ENCODE data around the gene MYCL.
"Not testable (repeated sequence)": the region's sequence is repeated elsewhere in the genome, so short reads cannot be mapped to it uniquely, and the experiment has no call there.

MYCL gene

DNA sequence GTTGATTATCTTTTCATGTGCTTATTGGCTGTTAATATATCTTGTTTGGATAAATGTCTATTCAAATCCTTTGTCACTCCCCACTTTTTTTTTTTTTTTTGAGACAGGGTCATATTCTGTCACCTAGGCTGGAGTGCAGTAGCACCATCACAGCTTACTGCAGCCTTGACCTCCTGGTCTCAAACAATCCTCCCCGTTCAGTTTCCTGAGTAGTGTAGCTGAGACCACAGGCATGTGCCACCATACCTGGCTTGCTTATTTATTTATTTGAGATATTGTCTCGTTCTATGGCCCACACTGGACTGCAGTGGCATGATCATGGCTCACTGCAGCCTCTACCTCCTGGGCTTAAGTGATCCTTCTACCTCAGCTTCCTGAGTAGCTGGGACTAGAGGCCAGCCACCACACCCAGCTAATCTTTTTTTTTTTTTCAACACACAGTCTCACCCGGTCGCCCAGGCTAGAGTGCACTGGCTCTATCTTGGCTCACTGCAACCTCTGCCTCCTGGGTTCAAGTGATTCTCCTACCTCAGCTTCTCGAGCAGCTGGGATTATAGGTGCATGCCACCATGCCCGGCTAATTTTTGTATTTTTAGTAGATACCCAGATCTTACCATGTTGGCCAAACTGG lies 13.9 kb upstream of the MYCL start:
- no peak for DNase-seq

DNA sequence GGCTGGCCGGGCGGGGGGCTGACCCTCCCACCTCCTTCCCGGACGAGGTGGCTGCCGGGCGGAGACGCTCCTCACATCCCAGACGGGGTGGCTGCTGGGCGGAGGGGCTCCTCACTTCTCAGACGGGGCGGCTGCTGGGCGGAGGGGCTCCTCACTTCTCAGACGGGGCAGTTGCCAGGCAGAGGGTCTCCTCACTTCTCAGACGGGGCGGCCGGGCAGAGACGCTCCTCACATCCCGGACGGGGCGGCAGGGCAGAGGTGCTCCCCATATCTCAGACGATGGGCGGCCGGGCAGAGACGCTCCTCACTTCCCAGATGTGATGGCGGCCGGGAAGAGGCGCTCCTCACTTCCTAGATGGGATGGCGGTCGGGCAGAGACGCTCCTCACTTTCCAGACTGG lies 11.4 kb upstream of the MYCL start:
- DNase-seq, result not testable (repeated sequence)

DNA sequence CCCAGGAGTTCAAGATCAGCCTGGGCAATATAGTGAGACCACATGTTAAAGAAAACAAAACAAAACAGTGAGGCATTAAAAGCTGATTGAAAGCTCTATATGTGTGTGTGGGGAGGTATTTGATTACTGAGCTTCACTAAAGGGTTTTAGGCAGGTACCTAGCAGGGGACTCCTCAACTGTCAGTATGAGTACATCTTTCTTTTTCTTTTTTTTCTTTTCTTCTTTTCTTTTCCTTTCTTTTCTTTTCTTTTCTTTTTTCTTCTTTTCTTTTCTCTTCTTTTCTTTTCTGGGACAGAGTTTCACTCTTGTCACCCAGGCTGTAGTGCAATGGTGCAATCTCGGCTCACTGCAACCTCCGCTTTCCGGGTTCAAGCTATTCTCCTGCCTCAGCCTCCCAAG lies 8.5 kb upstream of the MYCL start:
- DNase-seq, result no peak

DNA sequence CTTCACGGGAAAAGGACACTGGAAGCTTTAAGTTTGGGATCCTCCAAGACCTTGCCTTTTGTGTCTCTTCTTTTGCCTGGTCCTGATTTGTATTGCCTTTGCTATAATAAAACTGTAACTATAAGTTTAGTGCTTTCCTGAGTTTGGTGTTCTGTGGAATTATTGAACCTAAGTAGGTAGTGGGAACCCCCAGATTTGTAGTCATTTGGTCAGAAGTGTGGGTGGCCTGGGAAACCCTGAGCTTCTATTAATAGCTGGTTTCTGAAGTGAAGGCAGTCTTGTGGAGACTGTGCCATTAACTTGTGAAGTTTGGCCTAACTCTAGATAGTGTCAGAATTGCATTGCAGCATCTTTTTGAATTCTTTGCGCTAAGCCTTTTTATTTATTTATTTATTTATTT lies 6.8 kb upstream of the MYCL start:
- no peak for DNase-seq

DNA sequence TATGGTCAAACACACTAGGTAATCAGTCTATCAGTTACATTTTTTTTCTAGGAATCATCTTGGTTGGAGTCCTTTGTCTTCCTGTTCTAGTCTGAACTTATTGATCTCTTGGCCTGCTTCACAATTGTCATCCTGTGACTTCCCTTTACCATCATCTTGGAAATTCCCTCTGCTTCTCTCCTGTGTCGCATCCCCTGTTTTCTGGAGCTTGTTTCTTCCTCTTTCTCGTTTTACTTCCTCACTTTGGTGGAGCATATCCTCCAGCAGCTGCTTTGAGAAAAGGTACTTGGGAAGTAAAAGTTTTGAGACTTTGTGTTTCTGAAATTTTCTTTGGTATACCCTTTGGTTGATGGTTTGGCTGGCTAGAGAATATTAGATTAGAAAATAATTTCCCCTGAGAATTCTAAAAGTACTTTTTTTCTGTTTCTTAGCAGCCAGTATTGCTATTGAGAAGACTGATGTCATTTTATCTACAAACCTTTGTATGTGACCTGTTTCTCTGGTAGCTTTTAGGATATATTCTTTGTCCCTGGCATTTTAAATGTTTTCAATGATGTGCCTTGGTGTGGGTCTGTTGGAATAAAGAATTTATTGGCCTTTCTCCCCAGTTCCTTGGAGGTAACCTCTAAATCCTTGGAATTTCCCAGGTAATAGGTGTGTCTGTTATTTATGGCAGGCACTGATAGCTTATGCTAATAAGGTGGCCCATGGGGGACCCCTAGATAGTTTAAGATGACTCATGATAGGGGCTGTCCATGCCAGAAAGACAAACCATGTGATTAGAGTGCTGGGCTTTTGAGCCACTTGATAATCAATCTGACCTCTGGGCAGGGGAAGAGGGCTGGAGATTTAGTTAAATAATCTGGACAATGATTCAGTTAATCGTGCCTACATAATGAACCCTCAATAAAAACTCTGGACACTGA lies 6.1 kb upstream of the MYCL start:
- no peak for DNase-seq

DNA sequence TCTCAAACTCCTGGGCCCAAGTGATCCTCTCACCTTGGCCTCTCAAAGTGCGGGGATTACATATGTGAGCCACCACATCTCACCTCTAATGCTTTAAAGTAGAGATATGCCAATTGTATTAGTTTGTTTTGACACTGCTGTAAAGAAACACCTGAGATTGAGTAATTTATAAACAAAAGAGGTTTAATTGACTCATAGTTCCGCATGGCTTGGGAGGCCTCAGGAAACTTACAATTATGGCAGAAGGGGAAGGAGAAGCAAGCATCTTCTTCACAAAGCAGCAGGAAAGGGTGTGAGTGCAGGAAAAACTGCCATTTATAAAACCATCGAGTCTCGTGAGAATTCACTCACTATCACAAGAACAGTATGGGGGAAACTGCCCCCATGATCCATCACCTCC lies 3.5 kb upstream of the MYCL start:
- DNase-seq, result no peak

DNA sequence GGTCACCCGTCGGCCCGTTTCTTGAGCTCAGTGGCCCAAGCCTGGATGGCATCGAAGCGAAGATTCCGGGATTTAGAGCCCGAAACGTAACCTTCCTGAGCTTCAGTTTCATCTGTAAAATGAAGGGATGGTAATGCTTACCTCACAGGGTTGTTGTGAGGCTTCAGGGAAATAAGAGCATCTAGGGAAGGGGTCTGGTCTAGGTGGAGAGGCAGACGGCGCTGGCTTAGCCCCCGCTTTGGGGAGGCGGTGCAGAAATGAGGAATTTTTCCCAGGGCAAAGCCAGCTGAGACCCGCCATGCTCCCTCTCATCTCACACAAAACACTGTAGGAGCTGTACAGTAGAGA lies 717 bp upstream of the MYCL start:
- DNase-seq, result no peak

DNA sequence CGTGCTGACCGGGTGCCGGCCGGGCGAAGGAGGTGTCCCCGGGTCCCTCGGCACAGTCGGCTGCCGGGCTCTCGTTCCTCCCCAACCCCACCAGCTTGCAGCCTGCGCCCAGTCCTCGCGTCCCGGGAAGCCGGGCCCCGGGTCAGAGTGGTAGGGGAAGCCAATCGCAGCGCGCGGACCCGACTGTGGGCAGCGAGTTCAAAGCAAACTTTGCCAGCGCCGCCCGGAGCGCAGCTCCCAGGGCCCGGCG lies 328 bp downstream of the MYCL start:
- DNase-seq, result peak; percentile 79

DNA sequence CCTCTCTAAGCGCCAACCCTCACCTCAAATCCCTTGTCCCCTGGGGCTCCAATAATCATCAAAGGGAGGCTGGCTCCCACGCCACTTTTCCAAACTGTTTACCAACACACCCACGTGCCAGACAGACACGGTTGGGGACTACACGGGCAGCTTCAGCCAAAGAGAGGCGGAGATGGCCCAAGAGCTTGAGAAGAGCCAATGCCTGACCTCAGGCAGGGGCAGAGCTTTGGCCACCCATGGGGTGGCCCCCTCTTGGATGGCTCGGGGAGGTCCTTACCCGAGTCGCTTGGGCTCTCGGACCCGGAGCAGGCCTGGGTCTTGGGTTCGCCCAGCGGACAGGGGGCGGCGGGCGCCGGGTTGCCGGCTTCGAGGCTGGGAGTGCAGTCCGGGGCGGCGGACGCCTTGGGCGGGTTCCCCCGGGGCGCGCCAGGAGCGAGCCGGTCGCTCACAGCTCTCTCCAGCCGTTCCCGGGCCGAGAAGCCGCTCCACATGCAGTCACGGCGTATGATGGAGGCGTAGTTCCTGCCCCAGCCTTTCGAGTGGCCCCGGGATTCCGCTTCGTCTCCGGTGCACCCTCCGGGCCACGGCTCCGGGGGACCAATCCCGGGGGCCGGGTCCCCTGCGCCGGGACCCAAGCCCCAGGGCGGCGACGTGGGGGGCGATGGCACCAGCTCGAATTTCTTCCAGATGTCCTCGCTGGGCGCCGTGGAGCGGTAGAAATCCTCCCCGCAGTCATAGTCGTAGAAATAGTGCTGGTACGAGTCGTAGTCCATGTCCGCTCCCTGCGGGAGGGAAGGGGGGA lies 854 bp downstream of the MYCL start:
- DNase-seq, result peak; percentile 67

DNA sequence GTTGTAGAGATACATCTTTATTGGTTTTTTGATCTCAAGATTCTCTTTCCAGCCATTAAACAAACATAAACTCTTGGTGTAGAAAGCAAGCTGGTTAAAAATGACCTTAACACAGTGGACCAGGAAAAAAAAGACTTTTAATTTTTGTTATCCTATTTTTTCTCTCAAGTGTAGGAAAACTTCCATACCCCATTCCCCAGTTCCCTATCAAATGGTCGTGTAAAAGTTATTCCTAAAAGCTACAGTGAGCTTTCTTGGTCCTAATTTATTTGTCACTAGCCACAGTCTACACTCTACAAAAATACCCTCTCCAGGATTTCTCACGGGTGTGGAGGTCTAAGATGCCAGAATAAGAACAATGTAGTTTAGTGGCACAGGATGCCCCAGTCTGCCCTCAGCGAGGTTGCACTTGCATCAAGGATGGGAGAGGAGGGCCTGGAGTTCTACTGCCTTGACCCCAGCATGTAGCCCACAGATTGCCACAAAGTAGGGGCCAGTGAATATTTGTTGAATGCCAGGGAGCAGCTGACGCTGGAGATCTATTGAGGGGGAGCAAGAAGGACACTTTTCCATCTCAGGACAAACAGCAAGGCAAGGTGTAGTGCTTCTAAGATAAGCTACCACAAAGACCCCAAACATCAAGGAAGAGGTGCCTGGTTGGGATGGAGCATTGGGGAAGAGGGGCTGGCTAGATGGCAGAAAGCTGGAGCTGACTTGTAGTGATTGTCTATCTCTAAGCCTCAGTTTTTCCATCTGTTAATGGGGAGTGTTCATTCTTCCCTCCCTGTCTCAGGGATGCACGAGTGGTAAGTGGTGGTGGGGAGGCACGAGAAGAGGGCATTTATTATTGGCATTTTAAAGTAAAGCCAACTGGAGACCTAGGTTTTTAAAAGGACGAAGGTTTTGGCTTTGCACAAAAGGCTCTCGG lies 1.8 kb downstream of the MYCL start:
- DNase-seq, result no peak

DNA sequence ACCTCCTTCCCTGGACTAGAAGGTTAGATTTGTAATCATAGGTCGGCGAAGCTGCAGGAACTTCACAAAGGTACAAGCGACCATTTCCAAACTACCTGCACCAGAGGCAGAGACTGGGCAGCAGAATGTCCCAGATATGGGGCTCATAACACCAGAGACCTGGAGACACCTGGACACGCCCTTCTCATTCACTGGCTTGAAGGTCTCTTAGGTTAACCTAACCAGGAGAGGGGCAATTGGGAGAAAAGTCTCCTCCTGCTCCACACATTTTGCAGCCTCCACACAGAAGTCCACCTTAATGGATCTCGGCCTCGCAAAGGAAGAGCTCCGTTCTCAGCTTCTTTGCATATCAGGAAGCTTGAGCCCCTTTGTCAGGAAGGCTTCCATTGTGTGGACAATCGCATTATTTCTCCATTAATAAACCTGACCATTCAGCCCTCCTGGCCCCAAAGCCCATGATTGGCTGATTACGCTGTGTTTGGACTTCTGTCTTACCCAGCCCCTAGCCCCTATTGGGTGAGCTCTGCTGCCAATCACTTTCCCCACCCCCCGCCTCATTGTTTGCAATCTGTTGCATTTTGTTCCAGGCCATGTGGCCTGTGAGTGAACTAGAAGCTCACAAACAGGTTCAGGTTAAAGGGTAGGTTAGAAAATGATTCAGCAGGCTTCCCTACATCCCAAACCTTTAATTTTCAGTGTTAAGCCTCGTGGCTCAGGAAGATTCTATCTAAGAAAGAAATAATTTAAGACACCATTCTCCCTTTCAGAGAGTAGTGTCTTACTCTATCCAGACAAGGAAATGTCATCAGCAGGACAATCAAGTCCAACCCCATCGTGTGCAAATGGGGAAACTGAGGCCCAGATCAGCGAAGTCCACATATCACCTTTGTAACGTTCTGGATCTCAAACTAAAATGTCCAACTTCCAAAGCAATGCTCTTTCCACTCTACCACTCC lies 2.8 kb downstream of the MYCL start:
- DNase-seq, result peak; percentile 91

DNA sequence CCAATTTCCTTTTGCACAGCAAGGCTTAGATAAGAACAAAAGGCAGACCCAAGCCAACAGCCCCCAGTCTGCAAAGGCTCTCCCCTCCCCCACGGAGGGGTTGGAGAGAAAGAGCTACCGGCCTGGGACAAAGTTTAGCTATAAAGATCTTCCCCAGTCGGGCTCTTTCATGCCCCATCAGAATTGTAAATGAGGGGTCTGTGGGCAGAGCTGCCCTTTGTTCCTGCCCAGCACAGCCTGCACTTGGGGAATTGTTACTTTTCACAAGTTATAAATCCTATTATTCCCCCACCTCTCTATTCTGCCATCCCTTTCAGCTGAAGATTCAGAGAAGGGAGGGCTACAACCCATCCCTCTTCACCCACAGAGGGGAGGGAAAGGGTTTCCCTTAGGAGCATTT lies 3.5 kb downstream of the MYCL start:
- DNase-seq, result no peak

DNA sequence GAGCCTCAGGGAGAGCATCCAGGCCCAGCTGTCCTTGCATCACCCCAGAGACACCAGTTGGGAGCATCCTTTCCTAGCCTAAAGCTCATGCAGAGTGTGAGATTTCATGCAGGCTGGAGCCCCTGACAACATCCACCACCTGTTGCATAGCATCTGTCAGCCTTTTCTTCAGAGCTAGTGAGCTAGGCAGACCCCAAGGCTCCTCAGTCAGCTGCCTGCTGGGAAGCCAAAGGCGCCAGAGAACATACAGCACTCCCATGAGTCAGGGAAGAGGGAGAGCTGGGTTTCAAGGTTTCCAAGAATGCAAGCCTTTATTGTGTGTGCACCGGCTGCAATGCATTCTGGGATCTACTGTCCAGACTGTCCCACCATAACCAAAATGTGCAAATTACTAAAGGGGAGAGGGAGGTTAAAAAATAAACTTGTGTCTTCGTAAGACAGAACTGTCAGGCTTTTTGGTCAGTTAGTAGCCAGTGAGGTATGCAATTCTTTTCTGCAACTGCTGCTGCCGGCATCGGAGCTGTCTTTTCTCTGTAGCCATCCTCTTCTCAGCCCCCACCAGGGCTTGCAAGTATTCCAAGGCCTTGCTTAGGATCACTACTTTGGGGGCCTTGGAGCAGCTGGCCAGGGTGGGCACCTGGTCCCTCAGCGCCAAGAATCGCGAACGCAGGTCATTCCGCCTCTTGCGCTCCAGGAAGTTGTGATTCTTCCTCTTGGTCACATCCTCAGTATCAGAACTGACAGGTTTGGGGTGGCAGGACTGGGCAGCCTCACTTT lies 4.6 kb downstream of the MYCL start:
- DNase-seq, result peak; percentile 78

DNA sequence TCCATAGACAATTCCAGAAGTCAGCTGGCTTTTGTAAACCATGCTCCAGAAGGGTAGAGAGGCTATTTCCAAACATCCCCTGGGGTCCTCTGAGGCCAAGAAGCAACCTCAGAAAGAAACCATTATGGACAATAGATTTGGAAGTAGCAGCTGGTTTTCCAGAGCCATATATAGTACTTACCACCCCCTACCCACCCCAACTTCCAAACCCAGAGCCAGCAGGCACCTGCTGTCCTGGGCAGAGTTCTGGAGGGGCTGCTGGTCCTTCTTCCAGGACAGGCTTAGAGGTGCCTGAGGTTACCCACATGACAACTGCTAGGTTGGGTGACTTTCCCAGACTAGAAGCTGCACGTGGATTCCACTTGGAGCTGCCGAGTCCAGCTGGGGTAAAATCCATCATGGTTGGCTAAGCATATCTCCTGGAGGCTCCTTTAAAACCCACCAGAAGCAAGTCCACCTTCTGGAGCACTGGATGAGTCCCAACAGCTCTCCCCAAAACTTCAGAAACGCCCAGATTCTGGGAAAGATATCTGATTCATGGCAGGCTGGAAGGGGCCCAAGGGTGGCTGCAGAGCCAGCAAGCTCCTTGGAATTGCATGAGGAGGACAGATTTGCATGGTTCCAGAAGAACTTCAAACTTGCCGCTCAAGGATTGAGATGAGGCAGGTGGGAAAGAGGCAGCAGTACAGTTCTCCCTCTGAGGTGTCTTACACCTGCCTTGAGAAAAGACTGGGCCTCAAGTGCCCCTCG lies 5.8 kb downstream of the MYCL start:
- no peak for DNase-seq

DNA sequence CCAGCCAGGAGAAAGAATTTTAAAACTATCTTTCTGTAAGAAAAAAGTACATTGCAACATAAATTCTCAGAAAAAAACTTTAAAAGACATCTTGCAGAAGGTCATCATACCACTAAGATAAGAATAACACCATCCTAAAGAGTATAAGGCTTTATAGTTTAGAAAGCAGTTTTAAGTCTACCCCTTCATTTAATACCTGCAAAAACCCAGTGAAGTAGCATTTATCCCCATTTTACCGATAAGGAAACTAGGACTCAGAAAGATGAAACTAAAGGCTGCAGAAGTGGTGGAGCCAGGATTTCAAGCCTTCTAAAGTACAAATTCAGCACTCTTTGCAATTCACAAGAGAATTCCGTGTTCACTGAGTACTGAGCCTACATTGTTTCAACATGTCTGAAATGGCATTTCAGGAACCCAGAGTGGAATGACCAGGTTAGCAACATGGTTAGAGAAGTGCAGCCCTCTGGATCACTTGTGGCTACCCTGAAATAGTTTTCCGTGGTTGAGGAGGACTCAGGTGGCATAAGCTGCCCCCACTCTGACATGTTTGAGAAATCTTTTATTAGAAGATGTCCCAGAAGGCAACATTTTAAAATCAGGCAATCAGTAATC lies 6.7 kb downstream of the MYCL start:
- no peak for DNase-seq

DNA sequence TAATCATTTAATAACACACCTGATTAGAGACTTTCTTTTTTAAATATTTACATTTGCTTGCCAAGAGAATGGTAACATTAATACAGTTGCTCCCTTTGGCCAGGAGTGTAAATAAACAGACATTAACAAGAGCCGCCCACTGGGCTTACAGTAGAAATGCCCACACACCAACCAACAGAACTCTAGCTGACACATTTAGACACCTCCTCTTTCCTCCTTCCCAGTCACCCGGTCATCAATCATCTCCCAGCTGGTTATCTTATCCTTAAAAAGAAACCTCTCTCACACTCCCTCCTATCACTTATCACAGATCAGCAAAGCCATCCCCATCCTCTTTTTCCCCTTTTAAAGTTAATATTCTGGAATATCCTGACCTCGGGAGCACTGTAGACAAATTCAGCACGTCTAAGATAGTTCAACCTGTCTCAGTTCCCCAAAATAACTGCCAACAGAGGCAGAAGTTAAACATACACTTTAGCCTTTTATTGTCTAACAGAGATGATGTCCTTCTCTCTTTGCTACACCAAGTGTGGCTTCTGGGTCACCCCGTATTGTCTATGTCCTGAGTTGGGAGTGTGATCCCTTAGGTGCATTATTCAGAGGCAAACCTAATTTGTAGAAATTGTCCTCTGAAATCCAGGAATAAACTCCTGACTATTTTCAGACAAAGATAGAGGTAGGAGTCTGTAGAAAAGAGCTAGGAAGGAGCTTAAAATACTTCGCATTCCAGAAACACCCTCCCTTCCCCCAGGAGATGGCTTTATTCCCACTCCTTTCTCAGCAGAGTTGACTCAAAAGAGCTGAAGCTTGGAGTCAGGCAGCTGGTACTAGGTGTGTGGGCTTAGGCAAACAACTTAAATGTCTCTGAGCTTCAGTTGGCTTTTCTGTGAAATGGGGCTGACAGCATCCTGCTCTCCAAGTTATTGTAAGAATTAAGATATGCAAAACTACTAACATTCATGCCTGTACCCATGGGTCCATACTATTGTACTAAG lies 8.8 kb downstream of the MYCL start:
- DNase-seq, result peak; percentile 79

DNA sequence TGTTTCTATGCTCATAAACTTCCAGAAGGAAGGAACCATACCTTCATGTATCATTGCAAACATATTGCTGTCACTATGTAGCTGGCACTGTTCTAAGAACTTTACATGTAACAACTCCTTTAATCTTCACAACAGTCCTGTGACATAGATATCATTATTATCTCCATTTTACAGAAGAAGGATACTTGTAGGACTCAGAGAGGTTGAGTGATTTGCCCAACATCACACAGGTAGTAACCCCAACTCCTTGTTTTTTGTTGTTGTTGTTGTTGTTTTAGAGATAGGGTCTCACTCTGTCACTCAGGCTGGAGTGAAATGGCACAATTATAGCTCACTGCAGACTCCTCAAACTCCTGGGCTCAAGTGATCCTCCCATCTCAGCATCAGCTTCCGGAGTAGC lies 10.8 kb downstream of the MYCL start:
- no peak for DNase-seq

DNA sequence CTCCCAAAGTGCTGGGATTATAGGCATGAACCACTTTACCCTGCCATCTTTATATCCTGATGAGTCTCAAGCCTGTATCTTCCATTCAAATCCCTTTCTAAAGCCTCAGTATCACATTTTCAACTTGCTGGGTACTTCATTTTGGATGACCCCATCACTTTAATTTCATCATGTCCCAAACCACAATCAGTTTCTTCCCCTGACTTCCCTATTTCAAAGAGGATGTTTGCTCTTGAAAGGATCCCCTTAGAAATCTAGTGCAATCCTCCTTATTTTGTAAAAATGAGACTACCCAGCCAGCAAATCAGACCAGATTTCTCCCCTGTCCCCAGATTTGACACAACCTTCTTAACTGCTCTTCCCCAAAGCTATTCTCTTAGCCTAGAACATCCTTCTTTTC lies 11.4 kb downstream of the MYCL start:
- no peak for DNase-seq
